Uterus (tissue), 4 donors: Measurements from ENCODE around the gene GLYR1. TPM values are rescaled to one million over a fixed set of nuclear protein-coding genes. Genes with fewer than 3 reads are reported as not detected.

Experiments used
- DNase-seq, 2 donors: peaks; one replicate each; pipeline ENCODE4 v3.0.0-alpha.2; 2019 to 2020
- H3K27ac ChIP-seq, 2 donors: fragments of 200-600 bp; sonication (generic); 1 replicate in 1 of 2; 2 replicates in 1 of 2; pipeline ENCODE4 v1.5.1; 2016 to 2018
- H3K27me3 ChIP-seq, 2 donors: fragments of 200-600 bp; sonication (generic); one replicate each; pipeline ENCODE4 v1.5.1; 2018 to 2019; ENCODE audit warnings: control low read depth in 1 of 2
- H3K36me3 ChIP-seq, 2 donors: fragments of 200-600 bp; sonication (generic); one replicate each; pipeline ENCODE4 v1.5.1; 2019; ENCODE audit warnings: control low read depth in 1 of 2
- H3K4me1 ChIP-seq, 2 donors: fragments of 200-600 bp; sonication (generic); one replicate each; pipeline ENCODE4 v1.5.1; 2018 to 2019; ENCODE audit warnings: control low read depth in 1 of 2
- H3K4me3 ChIP-seq, 2 donors: fragments of 200-600 bp; sonication (generic); 1 replicate in 1 of 2; 2 replicates in 1 of 2; pipeline ENCODE4 v1.5.1; 2018 to 2019; ENCODE audit warnings: mild to moderate bottlenecking in 1 of 2
- H3K9me3 ChIP-seq, 2 donors: fragments of 200-600 bp; sonication (generic); one replicate each; pipeline ENCODE4 v1.5.1; 2019; ENCODE audit warnings: control low read depth in 1 of 2
- CTCF ChIP-seq, 4 experiments: fragments of 200-600 bp in 2 of 4; fragments of 450-650 bp in 2 of 4; sonication (generic) in 2 of 4; IDR thresholded peaks; one replicate each; pipeline ENCODE4 v1.5.1; 2016 to 2019; ENCODE audit warnings: antibody characterized with exemption in 4 of 4, mild to moderate bottlenecking in 2 of 4, moderate library complexity in 1 of 4
- POLR2A ChIP-seq, 2 donors: fragments of 450-650 bp; IDR thresholded peaks; one replicate each; pipeline ENCODE4 v1.6.1; 2016; ENCODE audit warnings: antibody characterized with exemption in 2 of 2, mild to moderate bottlenecking in 1 of 2, moderate library complexity in 1 of 2
- intact Hi-C: fragments of 100-400 bp; cut with DNase I; formaldehyde crosslinking; loops from one replicate; pipeline ENCODE4 v1.15.1; 2023; ENCODE audit warnings: low total_unique reads
- total RNA-seq, 4 donors: library from RNA; depleted of rRNA in 3 of 4; stranded (reverse); fragments of >200 nt in 3 of 4; gene quantifications; one replicate each; pipeline versions ENCODE4 v1.1.0 to v1.2.4, GENCODE V29; 2014 to 2023
- donor health status: DM: yes; HTN: yes; CAD: no.

GLYR1 gene
- total RNA-seq, 4 donors from 2014 or later = 26.6 to 86.3 (median 47.1) TPM

- H3K27me3 ChIP-seq = no peaks in the 10 kb centered on the region
- DNase-seq = no peak
- TF ChIP-seq POLR2A (IDR thresholded peaks at IDR 0.05) (no peak), CTCF (IDR thresholded peaks at IDR 0.05) (no peak)
- H3K4me3 ChIP-seq = no peak overlapping the region
- H3K4me1 ChIP-seq = no peaks in the 10 kb centered on the region
- intact Hi-C loops = no loop called here
- no peaks in the 10 kb centered on the region for H3K36me3 ChIP-seq
- H3K9me3 ChIP-seq = no peaks in the 10 kb centered on the region
- no peak overlapping the region for H3K27ac ChIP-seq
These were observed 17.6 kb upstream of the GLYR1 start for GRCh38 chr16:4864728-4865127.

- Histone ChIP-seq H3K27ac (no peak overlapping the region), H3K36me3 (no peaks in the 10 kb centered on the region), H3K4me1 (no peaks in the 10 kb centered on the region), H3K9me3 (no peaks in the 10 kb centered on the region), H3K27me3 (no peaks in the 10 kb centered on the region), H3K4me3 (no peak overlapping the region)
- TF ChIP-seq POLR2A (IDR thresholded peaks at IDR 0.05) (no peak), CTCF (IDR thresholded peaks at IDR 0.05) (no peak)
- DNase-seq = no peak
- intact Hi-C loops = no loop called here
These were observed 15.6 kb upstream of the GLYR1 start for GRCh38 chr16:4862639-4863038.

GRCh38 chr16:4860727-4861342, 13.7 kb upstream of the GLYR1 start:
- intact Hi-C loops = no loop called here
- DNase-seq = no peak
- no peaks in the 10 kb centered on the region for H3K9me3 ChIP-seq
- no peak overlapping the region for H3K27ac ChIP-seq
- H3K4me1 ChIP-seq = no peaks in the 10 kb centered on the region
- no peaks in the 10 kb centered on the region for H3K27me3 ChIP-seq
- H3K4me3 ChIP-seq = no peak overlapping the region
- TF ChIP-seq CTCF (IDR thresholded peaks at IDR 0.05) (no peak), POLR2A (IDR thresholded peaks at IDR 0.05) (no peak)
- no peaks in the 10 kb centered on the region for H3K36me3 ChIP-seq

GRCh38 chr16:4859900-4860255, 12.8 kb upstream of the GLYR1 start:
- H3K27ac ChIP-seq = no peak overlapping the region
- H3K4me3 ChIP-seq = no peak overlapping the region
- DNase-seq = no peak
- no peaks in the 10 kb centered on the region for H3K9me3 ChIP-seq
- TF ChIP-seq POLR2A (IDR thresholded peaks at IDR 0.05) (no peak), CTCF (IDR thresholded peaks at IDR 0.05) (no peak)
- intact Hi-C loops = loop anchor here (10.0 kb wide), 1 partner anchor 95 kb away; the partner anchor contains the start of gene SEC14L5
- no peaks in the 10 kb centered on the region for H3K4me1 ChIP-seq
- H3K27me3 ChIP-seq = no peaks in the 10 kb centered on the region
- no peaks in the 10 kb centered on the region for H3K36me3 ChIP-seq

GRCh38 chr16:4859190-4859899, 12.3 kb upstream of the GLYR1 start:
- no peak for DNase-seq
- intact Hi-C loops = loop anchor here (10.0 kb wide), 1 partner anchor 95 kb away; the partner anchor contains the start of gene SEC14L5
- H3K27ac ChIP-seq = no peak overlapping the region
- no peaks in the 10 kb centered on the region for H3K36me3 ChIP-seq
- TF ChIP-seq POLR2A (IDR thresholded peaks at IDR 0.05) (no peak), CTCF (IDR thresholded peaks at IDR 0.05) (no peak)
- H3K4me3 ChIP-seq = no peak overlapping the region
- H3K27me3 ChIP-seq = no peaks in the 10 kb centered on the region
- no peaks in the 10 kb centered on the region for H3K9me3 ChIP-seq
- H3K4me1 ChIP-seq = no peaks in the 10 kb centered on the region
